H9 (cell line): Measurements from ENCODE around the gene PTGFRN. TPM values are rescaled to one million over a fixed set of nuclear protein-coding genes. Genes with fewer than 3 reads are reported as not detected.

Experiments
- DNase-seq: peaks from one replicate; pipeline ENCODE4 v3.0.0-alpha.2; 2017
- H2AFZ ChIP-seq: one replicate; pipeline ENCODE4 v1.6.1; 2013; ENCODE audit warnings: mild to moderate bottlenecking, low read length, control low read depth, moderate library complexity
- H2AK5ac ChIP-seq: 2 replicates; pipeline ENCODE4 v1.6.1; 2013; ENCODE audit warnings: low read length, control low read depth, mixed read lengths; ENCODE audit not compliant: insufficient read length
- H2BK120ac ChIP-seq: one replicate; pipeline ENCODE4 v1.6.1; 2013; ENCODE audit warnings: low read depth, mild to moderate bottlenecking, low read length, control low read depth, inconsistent platforms; ENCODE audit not compliant: poor library complexity, severe bottlenecking
- H2BK12ac ChIP-seq: 2 replicates; pipeline ENCODE4 v1.6.1; 2013; ENCODE audit warnings: low read length, control low read depth, mixed read lengths, low read depth; ENCODE audit not compliant: insufficient read length
- H2BK15ac ChIP-seq: 2 replicates; pipeline ENCODE4 v1.6.1; 2013; ENCODE audit warnings: low read depth, low read length, control low read depth
- H2BK20ac ChIP-seq: one replicate; pipeline ENCODE4 v1.6.1; 2013; ENCODE audit warnings: low read depth, mild to moderate bottlenecking, low read length, control low read depth, inconsistent platforms; ENCODE audit not compliant: poor library complexity, severe bottlenecking
- H2BK5ac ChIP-seq: 2 replicates; pipeline ENCODE4 v1.6.1; 2013; ENCODE audit warnings: low read length, control low read depth, mixed read lengths; ENCODE audit not compliant: insufficient read length
- H3K14ac ChIP-seq: 2 replicates; pipeline ENCODE4 v1.6.1; 2013; ENCODE audit warnings: low read length, control low read depth; ENCODE audit not compliant: insufficient read depth
- H3K18ac ChIP-seq: 2 replicates; pipeline ENCODE4 v1.6.1; 2013; ENCODE audit warnings: low read depth, mild to moderate bottlenecking, mixed read lengths, low read length, control low read depth; ENCODE audit not compliant: insufficient read length
- H3K23ac ChIP-seq: 2 replicates; pipeline ENCODE4 v1.6.1; 2013; ENCODE audit warnings: low read length, control low read depth, mixed read lengths, low read depth; ENCODE audit not compliant: insufficient read length
- H3K23me2 ChIP-seq: 2 replicates; pipeline ENCODE4 v1.6.1; 2013; ENCODE audit warnings: low read depth, mild to moderate bottlenecking, mixed read lengths, low read length, control low read depth; ENCODE audit not compliant: insufficient read length, poor library complexity, severe bottlenecking
- H3K27ac ChIP-seq: 2 replicates; pipeline ENCODE4 v1.5.1; 2013; ENCODE audit warnings: low read length, control low read depth, mixed read lengths, low read depth; ENCODE audit not compliant: insufficient read length
- H3K27me3 ChIP-seq: 2 replicates; pipeline ENCODE4 v1.6.1; 2013; ENCODE audit warnings: low read length, control low read depth, inconsistent platforms; ENCODE audit not compliant: insufficient read depth
- H3K4ac ChIP-seq: 2 replicates; pipeline ENCODE4 v1.6.1; 2013; ENCODE audit warnings: low read depth, mild to moderate bottlenecking, control low read depth, inconsistent platforms, low read length, moderate library complexity
- H3K4me1 ChIP-seq: 2 replicates; pipeline ENCODE4 v1.6.1; 2013; ENCODE audit warnings: low read length, control low read depth, inconsistent platforms; ENCODE audit not compliant: insufficient read depth
- H3K4me2 ChIP-seq: 2 replicates; pipeline ENCODE4 v1.6.1; 2013; ENCODE audit warnings: low read length, control low read depth, mixed read lengths; ENCODE audit not compliant: insufficient read length, insufficient read depth
- H3K56ac ChIP-seq: 2 replicates; pipeline ENCODE4 v1.6.1; 2013; ENCODE audit warnings: low read depth, mild to moderate bottlenecking, mixed read lengths, low read length, control low read depth; ENCODE audit not compliant: insufficient read length
- H3K79me1 ChIP-seq: 2 replicates; pipeline ENCODE4 v1.6.1; 2013; ENCODE audit warnings: low read depth, mild to moderate bottlenecking, moderate library complexity, low read length, control low read depth, inconsistent platforms; ENCODE audit not compliant: insufficient read depth, poor library complexity, severe bottlenecking
- H3K79me2 ChIP-seq: 2 replicates; pipeline ENCODE4 v1.6.1; 2013; ENCODE audit warnings: low read length, control low read depth, inconsistent platforms; ENCODE audit not compliant: insufficient read depth
- H3K9ac ChIP-seq: 2 replicates; pipeline ENCODE4 v1.6.1; 2013; ENCODE audit warnings: low read length, control low read depth, mixed read lengths; ENCODE audit not compliant: insufficient read length; ENCODE audit errors: extremely low read depth
- H3K9me3 ChIP-seq: one replicate; pipeline ENCODE4 v1.6.1; 2013; ENCODE audit warnings: low read depth, low read length, inconsistent platforms; ENCODE audit not compliant: control insufficient read depth
- H3T11ph ChIP-seq: one replicate; pipeline ENCODE4 v1.6.1; 2013; ENCODE audit warnings: mild to moderate bottlenecking, low read length, control low read depth, inconsistent platforms
- H4K20me1 ChIP-seq: one replicate; pipeline ENCODE4 v1.6.1; 2013; ENCODE audit not compliant: control insufficient read depth, insufficient read length, insufficient read depth
- H4K5ac ChIP-seq: 2 replicates; pipeline ENCODE4 v1.6.1; 2013; ENCODE audit warnings: low read depth, mild to moderate bottlenecking, mixed read lengths, low read length, control low read depth; ENCODE audit not compliant: insufficient read length
- H4K8ac ChIP-seq: replicated peaks from 2 replicates; pipeline ENCODE4 v1.6.1; 2013; ENCODE audit warnings: low read length, control low read depth, mixed read lengths, low read depth; ENCODE audit not compliant: insufficient read length
- H4K91ac ChIP-seq: 2 replicates; pipeline ENCODE4 v1.6.1; 2013; ENCODE audit warnings: low read depth, mild to moderate bottlenecking, moderate library complexity, mixed read lengths, low read length, control low read depth; ENCODE audit not compliant: insufficient read length
- H3K27ac Mint-ChIP-seq, 3 experiments: 2 replicates in 2 of 3; 3 replicates in 1 of 3; pipeline ENCODE4 v1.8.0; 2020 to 2021; ENCODE audit warnings: mixed read lengths in 3 of 3, mild to moderate bottlenecking in 1 of 3, moderate library complexity in 1 of 3
- H3K27me3 Mint-ChIP-seq: 2 replicates; pipeline ENCODE4 v1.8.0; 2021; ENCODE audit warnings: low read depth, mild to moderate bottlenecking, moderate library complexity, mixed read lengths
- H3K36me3 Mint-ChIP-seq, 3 experiments: 2 replicates in 2 of 3; 3 replicates in 1 of 3; pipeline ENCODE4 v1.8.0; 2020 to 2021; ENCODE audit warnings: low read depth in 3 of 3, mixed read lengths in 3 of 3; ENCODE audit not compliant: insufficient read depth in 1 of 3
- H3K4me1 Mint-ChIP-seq, 2 experiments: 2 replicates each; pipeline ENCODE4 v1.8.0; 2020; ENCODE audit warnings: mixed read lengths in 2 of 2
- H3K4me3 Mint-ChIP-seq, 2 experiments: 2 replicates in 1 of 2; 3 replicates in 1 of 2; pipeline ENCODE4 v1.8.0; 2020 to 2021; ENCODE audit warnings: mild to moderate bottlenecking in 2 of 2, mixed read lengths in 2 of 2, moderate library complexity in 1 of 2
- H3K9me3 Mint-ChIP-seq, 2 experiments: 2 replicates in 1 of 2; 3 replicates in 1 of 2; pipeline ENCODE4 v1.8.0; 2020; ENCODE audit warnings: mild to moderate bottlenecking in 2 of 2, mixed read lengths in 2 of 2, moderate library complexity in 1 of 2
- CTCF ChIP-seq: fragments of 200-600 bp; sonication (generic); conservative IDR thresholded peaks from 3 replicates; pipeline ENCODE4 v1.8.0; 2021; ENCODE audit warnings: antibody characterized with exemption, mild to moderate bottlenecking
- WGBS: extraction: QIAGEN DNeasy Blood & Tissue Kit; methylation state at CpG from one replicate; pipeline ENCODE4 v1.1.7; 2013; ENCODE audit warnings: missing lambda C conversion rate, low lambda C conversion rate, mixed read lengths; ENCODE audit not compliant: insufficient read length; ENCODE audit errors: extremely low coverage; 5-methylcytosine and 5-hydroxymethylcytosine counted together
- total RNA-seq: library from RNA; stranded (reverse); gene quantifications from 2 replicates; pipeline ENCODE4 v1.2.1, GENCODE V29; 2021

PTGFRN gene
- total RNA-seq, 1 experiment from 2014 or later, result 26.3 TPM

- Histone ChIP-seq H2BK120ac (no peak overlapping the region), H3K4me1 (no peaks in the 10 kb centered on the region), H3K18ac (no peak overlapping the region), H4K91ac (no peak overlapping the region), H3K79me1 (no peaks in the 10 kb centered on the region), H2BK15ac (no peak overlapping the region), H2AFZ (no peak overlapping the region), H4K5ac (no peak overlapping the region), H2BK12ac (no peak overlapping the region), H3K27me3 (no peaks in the 10 kb centered on the region), H3K23ac (no peak overlapping the region), H3K9ac (no peak overlapping the region), H3K14ac (no peak overlapping the region), H3K56ac (no peak overlapping the region), H3K23me2 (no peaks in the 10 kb centered on the region), H3T11ph (no peak overlapping the region), H3K9me3 (no peaks in the 10 kb centered on the region), H3K27ac (no peak overlapping the region), H3K4ac (no peak overlapping the region), H3K4me2 (no peak overlapping the region), H3K79me2 (no peaks in the 10 kb centered on the region), H2BK20ac (no peak overlapping the region), H4K20me1 (no peaks in the 10 kb centered on the region), H2BK5ac (no peak overlapping the region), H4K8ac (no peak overlapping the region), H2AK5ac (no peak overlapping the region)
- H3K4me1 Mint-ChIP-seq, result peaks cover 6 to 9% of the 10 kb centered on the region in 2 experiments
- no peak for TF ChIP-seq CTCF
- H3K4me3 Mint-ChIP-seq, result no peak overlapping the region
- H3K27me3 Mint-ChIP-seq, result no peaks in the 10 kb centered on the region
- DNase-seq, result no peak
- H3K36me3 Mint-ChIP-seq, result no peaks in the 10 kb centered on the region
- no peaks in the 10 kb centered on the region for H3K9me3 Mint-ChIP-seq
- H3K27ac Mint-ChIP-seq, result no peak overlapping the region
- WGBS, result no CpG with 5 or more reads among the region's 4 CpGs
Measured at GRCh38 chr1:117017062-117017461, 107.3 kb downstream of the PTGFRN start.
